ENCODE measurements around the gene NRL.

DNA sequence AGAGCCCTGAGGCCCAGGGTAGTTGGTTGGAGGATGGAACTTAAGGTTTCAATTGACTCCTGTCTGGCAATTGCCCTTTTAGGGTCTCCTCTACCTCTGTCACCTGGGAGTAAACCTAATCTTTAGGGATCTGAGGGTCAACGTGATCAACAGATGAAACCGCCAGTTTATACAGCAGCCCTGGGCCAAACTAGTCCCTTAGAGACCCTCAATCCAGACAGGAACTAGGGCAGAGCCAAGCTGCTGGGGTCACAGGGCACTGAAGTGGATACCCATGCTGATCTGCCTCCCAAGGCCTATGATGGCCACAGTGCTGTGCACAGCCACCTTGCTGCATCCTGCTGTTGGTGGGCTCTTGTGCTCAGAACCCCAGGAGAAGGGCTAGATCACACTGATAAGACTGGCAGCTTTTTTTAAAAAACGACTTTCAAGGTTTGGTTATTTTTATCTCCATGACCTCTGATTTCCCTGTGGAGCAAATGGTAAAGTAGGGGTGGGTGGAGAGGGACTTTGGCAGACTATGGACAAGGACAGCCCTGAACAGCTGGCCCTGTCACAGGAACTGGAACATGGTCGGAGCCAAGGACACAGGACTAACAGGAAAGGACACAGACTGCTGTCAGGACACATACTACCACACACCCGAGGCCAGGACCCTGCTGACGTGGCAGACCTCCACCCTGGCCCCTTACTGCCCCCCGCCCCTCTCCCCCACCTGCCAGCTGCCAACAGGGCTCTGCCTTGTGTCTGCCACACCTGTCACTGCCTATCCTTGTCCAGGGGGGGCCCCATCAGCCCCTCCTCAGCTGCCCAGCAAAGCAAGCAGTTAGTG is 16.2 kb upstream of the NRL start:
- TF ChIP-seq, protein P1, sequence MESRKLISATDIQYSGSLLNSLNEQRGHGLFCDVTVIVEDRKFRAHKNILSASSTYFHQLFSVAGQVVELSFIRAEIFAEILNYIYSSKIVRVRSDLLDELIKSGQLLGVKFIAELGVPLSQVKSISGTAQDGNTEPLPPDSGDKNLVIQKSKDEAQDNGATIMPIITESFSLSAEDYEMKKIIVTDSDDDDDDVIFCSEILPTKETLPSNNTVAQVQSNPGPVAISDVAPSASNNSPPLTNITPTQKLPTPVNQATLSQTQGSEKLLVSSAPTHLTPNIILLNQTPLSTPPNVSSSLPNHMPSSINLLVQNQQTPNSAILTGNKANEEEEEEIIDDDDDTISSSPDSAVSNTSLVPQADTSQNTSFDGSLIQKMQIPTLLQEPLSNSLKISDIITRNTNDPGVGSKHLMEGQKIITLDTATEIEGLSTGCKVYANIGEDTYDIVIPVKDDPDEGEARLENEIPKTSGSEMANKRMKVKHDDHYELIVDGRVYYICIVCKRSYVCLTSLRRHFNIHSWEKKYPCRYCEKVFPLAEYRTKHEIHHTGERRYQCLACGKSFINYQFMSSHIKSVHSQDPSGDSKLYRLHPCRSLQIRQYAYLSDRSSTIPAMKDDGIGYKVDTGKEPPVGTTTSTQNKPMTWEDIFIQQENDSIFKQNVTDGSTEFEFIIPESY (IDR thresholded peaks at IDR 0.05), result no peak
- TF ChIP-seq, protein P2, sequence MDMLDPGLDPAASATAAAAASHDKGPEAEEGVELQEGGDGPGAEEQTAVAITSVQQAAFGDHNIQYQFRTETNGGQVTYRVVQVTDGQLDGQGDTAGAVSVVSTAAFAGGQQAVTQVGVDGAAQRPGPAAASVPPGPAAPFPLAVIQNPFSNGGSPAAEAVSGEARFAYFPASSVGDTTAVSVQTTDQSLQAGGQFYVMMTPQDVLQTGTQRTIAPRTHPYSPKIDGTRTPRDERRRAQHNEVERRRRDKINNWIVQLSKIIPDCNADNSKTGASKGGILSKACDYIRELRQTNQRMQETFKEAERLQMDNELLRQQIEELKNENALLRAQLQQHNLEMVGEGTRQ (IDR thresholded peaks at IDR 0.05; ENCODE audit: borderline replicate concordance, low read depth, low read length), result no peak
- TF ChIP-seq, protein P3, sequence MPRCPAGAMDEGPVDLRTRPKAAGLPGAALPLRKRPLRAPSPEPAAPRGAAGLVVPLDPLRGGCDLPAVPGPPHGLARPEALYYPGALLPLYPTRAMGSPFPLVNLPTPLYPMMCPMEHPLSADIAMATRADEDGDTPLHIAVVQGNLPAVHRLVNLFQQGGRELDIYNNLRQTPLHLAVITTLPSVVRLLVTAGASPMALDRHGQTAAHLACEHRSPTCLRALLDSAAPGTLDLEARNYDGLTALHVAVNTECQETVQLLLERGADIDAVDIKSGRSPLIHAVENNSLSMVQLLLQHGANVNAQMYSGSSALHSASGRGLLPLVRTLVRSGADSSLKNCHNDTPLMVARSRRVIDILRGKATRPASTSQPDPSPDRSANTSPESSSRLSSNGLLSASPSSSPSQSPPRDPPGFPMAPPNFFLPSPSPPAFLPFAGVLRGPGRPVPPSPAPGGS (IDR thresholded peaks at IDR 0.05; ENCODE audit: borderline replicate concordance, insufficient read depth, low read depth, low read length, poor library complexity, severe bottlenecking), result no peak
- TF ChIP-seq RAD21 (IDR thresholded peaks at IDR 0.05; ENCODE audit: insufficient read depth, low read depth, low read length), result no peak
- TF ChIP-seq POLR2AphosphoS2 (IDR thresholded peaks at IDR 0.05; ENCODE audit: low read depth, low read length), result no peak
- TF ChIP-seq POLR2AphosphoS5 (IDR thresholded peaks at IDR 0.05; ENCODE audit: low read length), result no peak
- no peak for TF ChIP-seq CHD4 (IDR thresholded peaks at IDR 0.05)
- TF ChIP-seq NFYA (IDR thresholded peaks at IDR 0.05; ENCODE audit: borderline replicate concordance, low read depth, low read length), result no peak
- TF ChIP-seq EZH2 (IDR thresholded peaks at IDR 0.05; ENCODE audit: borderline replicate concordance, control insufficient read depth, low read depth, low read length), result no peak
- no peak for TF ChIP-seq YY1 (IDR thresholded peaks at IDR 0.05; ENCODE audit: low read depth, low read length)
- no peak for TF ChIP-seq SREBF2 (IDR thresholded peaks at IDR 0.05; ENCODE audit: low read length)
- TF ChIP-seq, protein P4, sequence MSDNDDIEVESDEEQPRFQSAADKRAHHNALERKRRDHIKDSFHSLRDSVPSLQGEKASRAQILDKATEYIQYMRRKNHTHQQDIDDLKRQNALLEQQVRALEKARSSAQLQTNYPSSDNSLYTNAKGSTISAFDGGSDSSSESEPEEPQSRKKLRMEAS (IDR thresholded peaks at IDR 0.05; ENCODE audit: low read depth, low read length), result no peak
- no peak for TF ChIP-seq TBL1XR1 (IDR thresholded peaks at IDR 0.05; ENCODE audit: low read depth, low read length)
- TF ChIP-seq BRCA1 (IDR thresholded peaks at IDR 0.05; ENCODE audit: low read depth, low read length), result no peak

Data from GM12878 (cell line).